ENCODE results near the gene DLG5. TPM values are rescaled to one million over a fixed set of nuclear protein-coding genes. Genes with fewer than 3 reads are reported as not detected.

The DLG5 gene
- total and polyA plus RNA-seq, 10 of the 15 experiments (the other 5 are each of a cell fraction or from before 2014, with no cell fraction given), result 0.18 to 6.6 (median 2.7) TPM

- DNase-seq (ENCODE audit: low read depth, low spot score) (no peak), FAIRE-seq (no peak), ATAC-seq (no peak)
- BruUV-seq (replicated peaks), result no TSS peak
- TF ChIP-seq SMAD5 (IDR thresholded peaks at IDR 0.05; ENCODE audit: low read depth) (no peak), SUPT20H (IDR thresholded peaks at IDR 0.05; ENCODE audit: borderline replicate concordance, control insufficient read depth, low read depth, low read length) (no peak), IRF4 (IDR thresholded peaks at IDR 0.05; ENCODE audit: low read depth, low read length) (no peak), SKIL (IDR thresholded peaks at IDR 0.05; ENCODE audit: low read depth, poor library complexity, severe bottlenecking) (no peak)
- Histone ChIP-seq H2AFZ (ENCODE audit: control insufficient read depth, low read depth, low read length) (no peak overlapping the region), H3K79me2 (ENCODE audit: control insufficient read depth, insufficient read depth, low read length) (no peaks in the 10 kb centered on the region), H3K36me3 (ENCODE audit: control insufficient read depth in 2 of 2, insufficient read depth in 2 of 2, low read length in 1 of 2) (no peaks in the 10 kb centered on the region), H4K20me1 (ENCODE audit: control insufficient read depth, insufficient read depth) (no peaks in the 10 kb centered on the region), H3K27me3 (replicated peaks in 1 of 2; ENCODE audit: control insufficient read depth in 2 of 2, insufficient read depth in 2 of 2, low read length in 1 of 2) (no peaks in the 10 kb centered on the region), H3K9ac (ENCODE audit: control insufficient read depth, insufficient read depth, low read length) (no peak overlapping the region), H3K4me3 (no peak overlapping the region), H3K9me3 (replicated peaks; ENCODE audit: control insufficient read depth, insufficient read depth, low read length) (no peaks in the 10 kb centered on the region; the same call in 2 of the 3 replicates), H3K27ac (ENCODE audit: control insufficient read depth, insufficient read depth) (no peak overlapping the region), H3K4me1 (ENCODE audit: control insufficient read depth, insufficient read depth, low read length) (no peaks in the 10 kb centered on the region), H3K4me2 (ENCODE audit: control insufficient read depth, insufficient read depth) (no peak overlapping the region)
- RAD21 ChIA-PET (ENCODE audit: unreplicated experiment), result no interaction called here
- POLR2A ChIA-PET, result no interaction called here
- intact Hi-C loops (cut with micrococcal nuclease; ENCODE audit: unreplicated experiment) (no loop called here), in situ Hi-C loops (cut with MboI) (no loop called here)
- SMC1A ChIA-PET (ENCODE audit: uncharacterized antibody, unreplicated experiment), result no interaction called here
- CTCF ChIA-PET, result no interaction called here
- 36% methylated on average over 7 of the region's 7 CpGs for WGBS (ENCODE audit: insufficient coverage, insufficient replicate concordance, low lambda C conversion rate, missing lambda C conversion rate)
Observed at GRCh38 chr10:77962350-77963146, 36.0 kb upstream of the DLG5 start.

GRCh38 chr10:77961668-77962067, 35.1 kb upstream of the DLG5 start:
- WGBS (ENCODE audit: insufficient coverage, insufficient replicate concordance, low lambda C conversion rate, missing lambda C conversion rate), result 77% methylated on average over 6 of the region's 6 CpGs
- in situ Hi-C loops (cut with MboI), result no loop called here
- Histone ChIP-seq H2AFZ (ENCODE audit: control insufficient read depth, low read depth, low read length) (no peak overlapping the region), H4K20me1 (ENCODE audit: control insufficient read depth, insufficient read depth) (no peaks in the 10 kb centered on the region), H3K79me2 (ENCODE audit: control insufficient read depth, insufficient read depth, low read length) (no peaks in the 10 kb centered on the region), H3K9ac (ENCODE audit: control insufficient read depth, insufficient read depth, low read length) (no peak overlapping the region), H3K27me3 (replicated peaks in 1 of 2; ENCODE audit: control insufficient read depth in 2 of 2, insufficient read depth in 2 of 2, low read length in 1 of 2) (no peaks in the 10 kb centered on the region), H3K36me3 (ENCODE audit: control insufficient read depth in 2 of 2, insufficient read depth in 2 of 2, low read length in 1 of 2) (no peaks in the 10 kb centered on the region), H3K4me2 (ENCODE audit: control insufficient read depth, insufficient read depth) (no peak overlapping the region), H3K4me3 (no peak overlapping the region), H3K27ac (ENCODE audit: control insufficient read depth, insufficient read depth) (no peak overlapping the region), H3K4me1 (ENCODE audit: control insufficient read depth, insufficient read depth, low read length) (no peaks in the 10 kb centered on the region), H3K9me3 (replicated peaks; ENCODE audit: control insufficient read depth, insufficient read depth, low read length) (no peaks in the 10 kb centered on the region; the same call in 2 of the 3 replicates)
- ChIA-PET CTCF (no interaction called here), POLR2A (no interaction called here), RAD21 (ENCODE audit: unreplicated experiment) (no interaction called here), SMC1A (ENCODE audit: uncharacterized antibody, unreplicated experiment) (no interaction called here)
- DNase-seq (ENCODE audit: low read depth, low spot score) (no peak), ATAC-seq (no peak), FAIRE-seq (no peak)
- intact Hi-C loops (cut with micrococcal nuclease; ENCODE audit: unreplicated experiment), result no loop called here
- BruUV-seq (replicated peaks), result no TSS peak
- TF ChIP-seq MYB (IDR thresholded peaks at IDR 0.05; ENCODE audit: borderline replicate concordance, low read depth, low read length), result no peak
- no peak for TF ChIP-seq BCLAF1 (IDR thresholded peaks at IDR 0.05)
- no peak for TF ChIP-seq ZBTB4 (CRISPR knock-in tag; IDR thresholded peaks at IDR 0.05)
- TF ChIP-seq CHD2 (IDR thresholded peaks at IDR 0.05; ENCODE audit: borderline replicate concordance, low read depth, low read length), result no peak
